22Rv1 (cell line): ENCODE results near the gene ASTN1.

Source experiments
- ZFX ChIP-seq: fragments of 450-650 bp; IDR thresholded peaks from 2 replicates; pipeline ENCODE4 v1.6.1; 2017; ENCODE audit warnings: antibody characterized with exemption, borderline replicate concordance
- TF ChIP-seq, protein P1 (sequence below): fragments of 450-650 bp; IDR thresholded peaks from 2 replicates; pipeline ENCODE4 v1.5.1; 2017; ENCODE audit warnings: mild to moderate bottlenecking

- TF ChIP-seq, protein P1, sequence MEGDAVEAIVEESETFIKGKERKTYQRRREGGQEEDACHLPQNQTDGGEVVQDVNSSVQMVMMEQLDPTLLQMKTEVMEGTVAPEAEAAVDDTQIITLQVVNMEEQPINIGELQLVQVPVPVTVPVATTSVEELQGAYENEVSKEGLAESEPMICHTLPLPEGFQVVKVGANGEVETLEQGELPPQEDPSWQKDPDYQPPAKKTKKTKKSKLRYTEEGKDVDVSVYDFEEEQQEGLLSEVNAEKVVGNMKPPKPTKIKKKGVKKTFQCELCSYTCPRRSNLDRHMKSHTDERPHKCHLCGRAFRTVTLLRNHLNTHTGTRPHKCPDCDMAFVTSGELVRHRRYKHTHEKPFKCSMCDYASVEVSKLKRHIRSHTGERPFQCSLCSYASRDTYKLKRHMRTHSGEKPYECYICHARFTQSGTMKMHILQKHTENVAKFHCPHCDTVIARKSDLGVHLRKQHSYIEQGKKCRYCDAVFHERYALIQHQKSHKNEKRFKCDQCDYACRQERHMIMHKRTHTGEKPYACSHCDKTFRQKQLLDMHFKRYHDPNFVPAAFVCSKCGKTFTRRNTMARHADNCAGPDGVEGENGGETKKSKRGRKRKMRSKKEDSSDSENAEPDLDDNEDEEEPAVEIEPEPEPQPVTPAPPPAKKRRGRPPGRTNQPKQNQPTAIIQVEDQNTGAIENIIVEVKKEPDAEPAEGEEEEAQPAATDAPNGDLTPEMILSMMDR: no peak
- TF ChIP-seq ZFX: no peak
These were observed 58.3 kb downstream of the ASTN1 start for GRCh38 chr1:177106196-177106595.
